Peyer's patch (tissue), 4 donors: ENCODE data around the gene EPHA2. TPM values are rescaled to one million over a fixed set of nuclear protein-coding genes. Genes with fewer than 3 reads are reported as not detected.
A peak's percentile ranks its signal among the peaks of the same experiment; 100 is the strongest.
"Not testable (repeated sequence)": the region's sequence is repeated elsewhere in the genome, so short reads cannot be mapped to it uniquely, and the experiment has no call there.

Source experiments
- DNase-seq, 3 donors: peaks; one replicate each; pipeline ENCODE4 v3.0.0-alpha.2; 2017 to 2019
- H3K27ac ChIP-seq, 4 donors: fragments of 200-600 bp; sonication (generic); one replicate each; pipeline ENCODE4 v1.5.1; 2016 to 2019
- H3K27me3 ChIP-seq, 2 donors: fragments of 200-600 bp; sonication (generic); one replicate each; pipeline ENCODE4 v1.5.1; 2019
- H3K36me3 ChIP-seq, 3 donors: fragments of 200-600 bp; sonication (generic); one replicate each; pipeline ENCODE4 v1.5.1; 2016 to 2019
- H3K4me1 ChIP-seq, 4 donors: fragments of 200-600 bp; sonication (generic); one replicate each; pipeline ENCODE4 v1.5.1; 2016 to 2019
- H3K4me3 ChIP-seq, 4 donors: fragments of 200-600 bp; sonication (generic); 1 replicate in 3 of 4; 2 replicates in 1 of 4; pipeline ENCODE4 v1.5.1; 2016 to 2019; ENCODE audit warnings: mild to moderate bottlenecking in 1 of 4
- H3K9me3 ChIP-seq, 4 donors: fragments of 200-600 bp; sonication (generic); one replicate each; pipeline ENCODE4 v1.5.1; 2016 to 2019; ENCODE audit warnings: mild to moderate bottlenecking in 1 of 4
- CTCF ChIP-seq, 6 experiments: fragments of 450-650 bp in 4 of 6; fragments of 200-600 bp in 2 of 6; sonication (generic) in 1 of 6; IDR thresholded peaks; one replicate each; pipeline ENCODE4 v1.5.1; 2017 to 2019; ENCODE audit warnings: antibody characterized with exemption in 6 of 6, mild to moderate bottlenecking in 3 of 6, moderate library complexity in 1 of 6
- POLR2A ChIP-seq, 2 donors: fragments of 450-650 bp; IDR thresholded peaks; one replicate each; pipeline ENCODE4 v1.5.1; 2017; ENCODE audit warnings: antibody characterized with exemption in 2 of 2, mild to moderate bottlenecking in 2 of 2, moderate library complexity in 2 of 2
- total RNA-seq, 4 donors: library from RNA; depleted of rRNA; stranded (reverse); fragments of >200 nt; gene quantifications; one replicate each; pipeline ENCODE4 v1.1.0, GENCODE V29; 2016

EPHA2 gene
- total RNA-seq, 4 donors from 2014 or later: 23.5 to 42.6 (median 35.5) TPM

- peaks cover 6 to 61% (median 18%) of the 10 kb centered on the region in 4 donors for H3K4me1 ChIP-seq
- no peaks in the 10 kb centered on the region for H3K36me3 ChIP-seq
- no peaks in the 10 kb centered on the region for H3K9me3 ChIP-seq
- H3K27ac ChIP-seq: peak overlapping the region in 3 of 4 donors; percentile 87 to 89 (median 88)
- peak in 1 of 6 experiments; percentile 4 for TF ChIP-seq CTCF (IDR thresholded peaks at IDR 0.05)
- peak in 1 of 2 donors; percentile 77 for TF ChIP-seq POLR2A (IDR thresholded peaks at IDR 0.05)
- H3K27me3 ChIP-seq: no peaks in the 10 kb centered on the region
- no peak overlapping the region for H3K4me3 ChIP-seq
- peak in 2 of 3 donors; percentile 77 to 80 for DNase-seq
Observed at GRCh38 chr1:16172964-16173446, 17.1 kb upstream of the EPHA2 start.

GRCh38 chr1:16172218-16172830 lies 16.5 kb upstream of the EPHA2 start:
- no peak for TF ChIP-seq CTCF (IDR thresholded peaks at IDR 0.05)
- no peak for TF ChIP-seq POLR2A (IDR thresholded peaks at IDR 0.05)
- Histone ChIP-seq H3K36me3 (no peaks in the 10 kb centered on the region), H3K9me3 (no peaks in the 10 kb centered on the region), H3K27ac (peak overlapping the region in 3 of 4 donors; percentile 87 to 89 (median 88)), H3K27me3 (no peaks in the 10 kb centered on the region), H3K4me1 (peaks cover 11 to 61% (median 20%) of the 10 kb centered on the region in 4 donors), H3K4me3 (no peak overlapping the region)
- no peak for DNase-seq

GRCh38 chr1:16171314-16172151 lies 15.7 kb upstream of the EPHA2 start:
- no peak overlapping the region for H3K4me3 ChIP-seq
- H3K9me3 ChIP-seq: no peaks in the 10 kb centered on the region
- peaks cover 11 to 56% (median 21%) of the 10 kb centered on the region in 4 donors for H3K4me1 ChIP-seq
- H3K27ac ChIP-seq: peak overlapping the region in 2 of 4 donors; percentile 88 to 89
- no peaks in the 10 kb centered on the region for H3K36me3 ChIP-seq
- no peak for DNase-seq
- no peaks in the 10 kb centered on the region for H3K27me3 ChIP-seq
- TF ChIP-seq CTCF (IDR thresholded peaks at IDR 0.05) (no peak), POLR2A (IDR thresholded peaks at IDR 0.05) (no peak)

- TF ChIP-seq CTCF (IDR thresholded peaks at IDR 0.05) (no peak), POLR2A (IDR thresholded peaks at IDR 0.05) (no peak)
- H3K9me3 ChIP-seq: no peaks in the 10 kb centered on the region
- peaks cover 7 to 48% (median 18%) of the 10 kb centered on the region in 4 donors for H3K4me1 ChIP-seq
- DNase-seq: no peak
- no peak overlapping the region for H3K27ac ChIP-seq
- no peak overlapping the region for H3K4me3 ChIP-seq
- H3K27me3 ChIP-seq: no peaks in the 10 kb centered on the region
- no peaks in the 10 kb centered on the region for H3K36me3 ChIP-seq
Observed at GRCh38 chr1:16170283-16170673, 14.4 kb upstream of the EPHA2 start.

GRCh38 chr1:16168622-16169360 lies 12.9 kb upstream of the EPHA2 start:
- Histone ChIP-seq H3K4me3 (no peak overlapping the region), H3K27me3 (no peaks in the 10 kb centered on the region), H3K27ac (no peak overlapping the region), H3K36me3 (no peaks in the 10 kb centered on the region), H3K4me1 (peaks cover 3 to 48% (median 14%) of the 10 kb centered on the region in 4 donors), H3K9me3 (no peaks in the 10 kb centered on the region)
- no peak for TF ChIP-seq POLR2A (IDR thresholded peaks at IDR 0.05)
- no peak for TF ChIP-seq CTCF (IDR thresholded peaks at IDR 0.05)
- no peak for DNase-seq

GRCh38 chr1:16168144-16168495 lies 12.3 kb upstream of the EPHA2 start:
- H3K36me3 ChIP-seq, DNase-seq, H3K9me3 ChIP-seq, H3K27me3 ChIP-seq: not testable (repeated sequence)
- H3K27ac ChIP-seq: peak overlapping the region in 2 of 4 donors; percentile 55 to 60
- peaks cover 0 to 42% (median 12%) of the 10 kb centered on the region in 4 donors for H3K4me1 ChIP-seq
- H3K4me3 ChIP-seq: peak overlapping the region; percentile 48 to 67 (median 55)
